Kidney epithelial cell (primary cell): ENCODE measurements around the gene PLEKHM3. TPM values are rescaled to one million over a fixed set of nuclear protein-coding genes. Genes with fewer than 3 reads are reported as not detected.

Source experiments
- DNase-seq: peaks from one replicate; pipeline ENCODE4 v3.0.0-alpha.2; 2010; ENCODE audit warnings: low read depth
- H3K27me3 ChIP-seq: 2 replicates; pipeline ENCODE4 v1.6.0; 2011; ENCODE audit warnings: low read length; ENCODE audit not compliant: control insufficient read depth, insufficient read depth
- H3K36me3 ChIP-seq: 2 replicates; pipeline ENCODE4 v1.5.1; 2011; ENCODE audit warnings: low read length; ENCODE audit not compliant: control insufficient read depth, insufficient read depth
- H3K4me3 ChIP-seq: 2 replicates; pipeline ENCODE4 v1.5.1; 2011; ENCODE audit warnings: low read depth, mild to moderate bottlenecking, control low read depth, low read length
- total RNA-seq: library from RNA; depleted of rRNA; stranded (reverse); fragments of >200 nt; gene quantifications from 2 replicates; pipeline ENCODE4 v1.2.3, GENCODE V29; 2015
- TF ChIP-seq, protein P1 (sequence below): IDR thresholded peaks from 2 replicates; pipeline ENCODE4 v1.5.1; 2011; ENCODE audit warnings: mild to moderate bottlenecking, moderate library complexity, low read length, control low read depth, inconsistent platforms; ENCODE audit not compliant: insufficient read depth, poor library complexity, severe bottlenecking

PLEKHM3 gene
- total RNA-seq, 1 donor from 2014 or later = 6.3 TPM

- no peak overlapping the region for H3K4me3 ChIP-seq
- H3K27me3 ChIP-seq = no peaks in the 10 kb centered on the region
- TF ChIP-seq, protein P1, sequence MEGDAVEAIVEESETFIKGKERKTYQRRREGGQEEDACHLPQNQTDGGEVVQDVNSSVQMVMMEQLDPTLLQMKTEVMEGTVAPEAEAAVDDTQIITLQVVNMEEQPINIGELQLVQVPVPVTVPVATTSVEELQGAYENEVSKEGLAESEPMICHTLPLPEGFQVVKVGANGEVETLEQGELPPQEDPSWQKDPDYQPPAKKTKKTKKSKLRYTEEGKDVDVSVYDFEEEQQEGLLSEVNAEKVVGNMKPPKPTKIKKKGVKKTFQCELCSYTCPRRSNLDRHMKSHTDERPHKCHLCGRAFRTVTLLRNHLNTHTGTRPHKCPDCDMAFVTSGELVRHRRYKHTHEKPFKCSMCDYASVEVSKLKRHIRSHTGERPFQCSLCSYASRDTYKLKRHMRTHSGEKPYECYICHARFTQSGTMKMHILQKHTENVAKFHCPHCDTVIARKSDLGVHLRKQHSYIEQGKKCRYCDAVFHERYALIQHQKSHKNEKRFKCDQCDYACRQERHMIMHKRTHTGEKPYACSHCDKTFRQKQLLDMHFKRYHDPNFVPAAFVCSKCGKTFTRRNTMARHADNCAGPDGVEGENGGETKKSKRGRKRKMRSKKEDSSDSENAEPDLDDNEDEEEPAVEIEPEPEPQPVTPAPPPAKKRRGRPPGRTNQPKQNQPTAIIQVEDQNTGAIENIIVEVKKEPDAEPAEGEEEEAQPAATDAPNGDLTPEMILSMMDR = no peak
- DNase-seq = no peak
- H3K36me3 ChIP-seq = no peaks in the 10 kb centered on the region
Measured at GRCh38 chr2:207775473-207775872, 249.9 kb downstream of the PLEKHM3 start.

DNA sequence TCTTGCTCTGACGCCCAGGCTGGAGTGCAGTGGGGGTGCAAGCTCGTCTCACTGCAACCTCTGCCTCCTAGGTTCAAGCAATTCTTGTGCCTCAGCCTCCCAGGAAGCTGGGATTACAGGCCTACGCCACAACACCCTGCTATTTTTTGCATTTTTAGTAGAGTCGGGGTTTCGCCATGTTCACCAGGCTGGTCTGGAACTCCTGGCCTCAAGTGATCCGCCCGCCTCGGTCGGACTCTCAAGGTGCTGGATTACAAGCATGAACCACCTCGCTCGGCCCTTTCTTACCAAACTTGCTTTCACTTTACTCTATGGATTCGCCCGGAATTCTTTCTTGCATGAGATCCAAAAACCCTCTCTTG lies 252.5 kb downstream of the PLEKHM3 start:
- no peak overlapping the region for H3K4me3 ChIP-seq
- TF ChIP-seq, protein P1 = no peak
- no peak for DNase-seq
- H3K36me3 ChIP-seq = no peaks in the 10 kb centered on the region
- no peaks in the 10 kb centered on the region for H3K27me3 ChIP-seq

- no peak for DNase-seq
- TF ChIP-seq, protein P1 = no peak
- no peaks in the 10 kb centered on the region for H3K36me3 ChIP-seq
- H3K4me3 ChIP-seq = no peak overlapping the region
- H3K27me3 ChIP-seq = no peaks in the 10 kb centered on the region
Measured at GRCh38 chr2:207772081-207772843, 253.1 kb downstream of the PLEKHM3 start.

GRCh38 chr2:207771421-207771820 lies 253.9 kb downstream of the PLEKHM3 start:
- Histone ChIP-seq H3K36me3 (no peaks in the 10 kb centered on the region), H3K4me3 (no peak overlapping the region), H3K27me3 (no peaks in the 10 kb centered on the region)
- DNase-seq = no peak
- TF ChIP-seq, protein P1 = no peak

Other genes starting within 250 kb of the PLEKHM3 start
- not detected in 2 replicates for gene CRYGD, start 99.0 kb upstream of the PLEKHM3 start, total RNA-seq
- gene CRYGC, start 104.3 kb upstream of the PLEKHM3 start, total RNA-seq = not detected in 2 replicates
- not detected in 2 replicates for gene CRYGB, start 120.6 kb upstream of the PLEKHM3 start, total RNA-seq
- not detected in 2 replicates for gene CRYGA, start 138.1 kb upstream of the PLEKHM3 start, total RNA-seq
- not detected in 2 replicates for gene C2orf80, start 164.5 kb upstream of the PLEKHM3 start, total RNA-seq
- gene IDH1, start 229.5 kb upstream of the PLEKHM3 start, total RNA-seq = 98.9 and 108 TPM in 2 replicates
- 24.2 and 29.1 TPM in 2 replicates for gene PIKFYVE, start 240.7 kb upstream of the PLEKHM3 start, total RNA-seq